ENCODE measurements around the gene SMARCD3.

The SMARCD3 gene

GRCh38 chr7:151235091-151235787, 13.3 kb downstream of the SMARCD3 start:
- DNase-seq, result no peak

GRCh38 chr7:151233804-151234203, 14.7 kb downstream of the SMARCD3 start:
- DNase-seq, result no peak

GRCh38 chr7:151232917-151233701, 15.4 kb downstream of the SMARCD3 start:
- peak; percentile 85 for DNase-seq

- peak; percentile 92 for DNase-seq
Observed at GRCh38 chr7:151232091-151232916, 16.2 kb downstream of the SMARCD3 start, which contains the start of gene CHPF2. CHPF2 (plus strand) TSS chr7:151232483; CDS start chr7:151234012, 1,529 bp downstream.

- DNase-seq, result no peak
Observed at GRCh38 chr7:151231080-151231479, 17.4 kb downstream of the SMARCD3 start.

- DNase-seq, result no peak
Observed at GRCh38 chr7:151229249-151229648, 19.2 kb downstream of the SMARCD3 start.

- no peak for DNase-seq
Observed at GRCh38 chr7:151228024-151228866, 20.2 kb downstream of the SMARCD3 start.

- peak; percentile 99 for DNase-seq
Observed at GRCh38 chr7:151226875-151227782, 21.4 kb downstream of the SMARCD3 start, which contains the start of gene ABCF2. ABCF2 (minus strand) TSS chr7:151227205; CDS start chr7:151226458, 747 bp downstream.

GRCh38 chr7:151226560-151226874, 22.0 kb downstream of the SMARCD3 start:
- DNase-seq, result no peak

- no peak for DNase-seq
Observed at GRCh38 chr7:151225948-151226510, 22.5 kb downstream of the SMARCD3 start.

- no peak for DNase-seq
Observed at GRCh38 chr7:151223728-151224127, 24.8 kb downstream of the SMARCD3 start.

GRCh38 chr7:151218170-151218569, 30.3 kb downstream of the SMARCD3 start:
- no peak for DNase-seq

GRCh38 chr7:151215396-151215795, 33.1 kb downstream of the SMARCD3 start:
- DNase-seq, result no peak

GRCh38 chr7:151213826-151214225, 34.7 kb downstream of the SMARCD3 start:
- no peak for DNase-seq

GRCh38 chr7:151212626-151213025, 35.9 kb downstream of the SMARCD3 start:
- DNase-seq, result no peak

- DNase-seq, result no peak
Observed at GRCh38 chr7:151211155-151211772, 37.2 kb downstream of the SMARCD3 start.

GRCh38 chr7:151210087-151210854, 38.2 kb downstream of the SMARCD3 start, which contains the start of gene H2BK1:
H2BK1 (minus strand) TSS chr7:151210488; CDS start chr7:151210318, 170 bp downstream.
- no peak for DNase-seq

- no peak for DNase-seq
Observed at GRCh38 chr7:151209588-151209987, 38.9 kb downstream of the SMARCD3 start.

- DNase-seq, result no peak
Observed at GRCh38 chr7:151208253-151208862, 40.1 kb downstream of the SMARCD3 start.

Data from stimulated activated CD4-positive, alpha-beta T cell treated with anti-CD3 and anti-CD28 coated beads, Interleukin-4, amount 100 ng/mL, for 24 hours (primary cell).